H9 (cell line): ENCODE data around the gene RCC1. TPM values are rescaled to one million over a fixed set of nuclear protein-coding genes. Genes with fewer than 3 reads are reported as not detected.

Source experiments
- DNase-seq: peaks from one replicate; pipeline ENCODE4 v3.0.0-alpha.2; 2017
- H2AFZ ChIP-seq: one replicate; pipeline ENCODE4 v1.6.1; 2013; ENCODE audit warnings: mild to moderate bottlenecking, low read length, control low read depth, moderate library complexity
- H2AK5ac ChIP-seq: 2 replicates; pipeline ENCODE4 v1.6.1; 2013; ENCODE audit warnings: low read length, control low read depth, mixed read lengths; ENCODE audit not compliant: insufficient read length
- H2BK120ac ChIP-seq: one replicate; pipeline ENCODE4 v1.6.1; 2013; ENCODE audit warnings: low read depth, mild to moderate bottlenecking, low read length, control low read depth, inconsistent platforms; ENCODE audit not compliant: poor library complexity, severe bottlenecking
- H2BK12ac ChIP-seq: 2 replicates; pipeline ENCODE4 v1.6.1; 2013; ENCODE audit warnings: low read length, control low read depth, mixed read lengths, low read depth; ENCODE audit not compliant: insufficient read length
- H2BK15ac ChIP-seq: 2 replicates; pipeline ENCODE4 v1.6.1; 2013; ENCODE audit warnings: low read depth, low read length, control low read depth
- H2BK20ac ChIP-seq: one replicate; pipeline ENCODE4 v1.6.1; 2013; ENCODE audit warnings: low read depth, mild to moderate bottlenecking, low read length, control low read depth, inconsistent platforms; ENCODE audit not compliant: poor library complexity, severe bottlenecking
- H2BK5ac ChIP-seq: 2 replicates; pipeline ENCODE4 v1.6.1; 2013; ENCODE audit warnings: low read length, control low read depth, mixed read lengths; ENCODE audit not compliant: insufficient read length
- H3K14ac ChIP-seq: 2 replicates; pipeline ENCODE4 v1.6.1; 2013; ENCODE audit warnings: low read length, control low read depth; ENCODE audit not compliant: insufficient read depth
- H3K18ac ChIP-seq: 2 replicates; pipeline ENCODE4 v1.6.1; 2013; ENCODE audit warnings: low read depth, mild to moderate bottlenecking, mixed read lengths, low read length, control low read depth; ENCODE audit not compliant: insufficient read length
- H3K23ac ChIP-seq: 2 replicates; pipeline ENCODE4 v1.6.1; 2013; ENCODE audit warnings: low read length, control low read depth, mixed read lengths, low read depth; ENCODE audit not compliant: insufficient read length
- H3K23me2 ChIP-seq: 2 replicates; pipeline ENCODE4 v1.6.1; 2013; ENCODE audit warnings: low read depth, mild to moderate bottlenecking, mixed read lengths, low read length, control low read depth; ENCODE audit not compliant: insufficient read length, poor library complexity, severe bottlenecking
- H3K27ac ChIP-seq: 2 replicates; pipeline ENCODE4 v1.5.1; 2013; ENCODE audit warnings: low read length, control low read depth, mixed read lengths, low read depth; ENCODE audit not compliant: insufficient read length
- H3K27me3 ChIP-seq: 2 replicates; pipeline ENCODE4 v1.6.1; 2013; ENCODE audit warnings: low read length, control low read depth, inconsistent platforms; ENCODE audit not compliant: insufficient read depth
- H3K4ac ChIP-seq: 2 replicates; pipeline ENCODE4 v1.6.1; 2013; ENCODE audit warnings: low read depth, mild to moderate bottlenecking, control low read depth, inconsistent platforms, low read length, moderate library complexity
- H3K4me1 ChIP-seq: 2 replicates; pipeline ENCODE4 v1.6.1; 2013; ENCODE audit warnings: low read length, control low read depth, inconsistent platforms; ENCODE audit not compliant: insufficient read depth
- H3K4me2 ChIP-seq: 2 replicates; pipeline ENCODE4 v1.6.1; 2013; ENCODE audit warnings: low read length, control low read depth, mixed read lengths; ENCODE audit not compliant: insufficient read length, insufficient read depth
- H3K56ac ChIP-seq: 2 replicates; pipeline ENCODE4 v1.6.1; 2013; ENCODE audit warnings: low read depth, mild to moderate bottlenecking, mixed read lengths, low read length, control low read depth; ENCODE audit not compliant: insufficient read length
- H3K79me1 ChIP-seq: 2 replicates; pipeline ENCODE4 v1.6.1; 2013; ENCODE audit warnings: low read depth, mild to moderate bottlenecking, moderate library complexity, low read length, control low read depth, inconsistent platforms; ENCODE audit not compliant: insufficient read depth, poor library complexity, severe bottlenecking
- H3K79me2 ChIP-seq: 2 replicates; pipeline ENCODE4 v1.6.1; 2013; ENCODE audit warnings: low read length, control low read depth, inconsistent platforms; ENCODE audit not compliant: insufficient read depth
- H3K9ac ChIP-seq: 2 replicates; pipeline ENCODE4 v1.6.1; 2013; ENCODE audit warnings: low read length, control low read depth, mixed read lengths; ENCODE audit not compliant: insufficient read length; ENCODE audit errors: extremely low read depth
- H3K9me3 ChIP-seq: one replicate; pipeline ENCODE4 v1.6.1; 2013; ENCODE audit warnings: low read depth, low read length, inconsistent platforms; ENCODE audit not compliant: control insufficient read depth
- H3T11ph ChIP-seq: one replicate; pipeline ENCODE4 v1.6.1; 2013; ENCODE audit warnings: mild to moderate bottlenecking, low read length, control low read depth, inconsistent platforms
- H4K20me1 ChIP-seq: one replicate; pipeline ENCODE4 v1.6.1; 2013; ENCODE audit not compliant: control insufficient read depth, insufficient read length, insufficient read depth
- H4K5ac ChIP-seq: 2 replicates; pipeline ENCODE4 v1.6.1; 2013; ENCODE audit warnings: low read depth, mild to moderate bottlenecking, mixed read lengths, low read length, control low read depth; ENCODE audit not compliant: insufficient read length
- H4K8ac ChIP-seq: replicated peaks from 2 replicates; pipeline ENCODE4 v1.6.1; 2013; ENCODE audit warnings: low read length, control low read depth, mixed read lengths, low read depth; ENCODE audit not compliant: insufficient read length
- H4K91ac ChIP-seq: 2 replicates; pipeline ENCODE4 v1.6.1; 2013; ENCODE audit warnings: low read depth, mild to moderate bottlenecking, moderate library complexity, mixed read lengths, low read length, control low read depth; ENCODE audit not compliant: insufficient read length
- H3K27ac Mint-ChIP-seq, 3 experiments: 2 replicates in 2 of 3; 3 replicates in 1 of 3; pipeline ENCODE4 v1.8.0; 2020 to 2021; ENCODE audit warnings: mixed read lengths in 3 of 3, mild to moderate bottlenecking in 1 of 3, moderate library complexity in 1 of 3
- H3K27me3 Mint-ChIP-seq: 2 replicates; pipeline ENCODE4 v1.8.0; 2021; ENCODE audit warnings: low read depth, mild to moderate bottlenecking, moderate library complexity, mixed read lengths
- H3K36me3 Mint-ChIP-seq, 3 experiments: 2 replicates in 2 of 3; 3 replicates in 1 of 3; pipeline ENCODE4 v1.8.0; 2020 to 2021; ENCODE audit warnings: low read depth in 3 of 3, mixed read lengths in 3 of 3; ENCODE audit not compliant: insufficient read depth in 1 of 3
- H3K4me1 Mint-ChIP-seq, 2 experiments: 2 replicates each; pipeline ENCODE4 v1.8.0; 2020; ENCODE audit warnings: mixed read lengths in 2 of 2
- H3K4me3 Mint-ChIP-seq, 2 experiments: 2 replicates in 1 of 2; 3 replicates in 1 of 2; pipeline ENCODE4 v1.8.0; 2020 to 2021; ENCODE audit warnings: mild to moderate bottlenecking in 2 of 2, mixed read lengths in 2 of 2, moderate library complexity in 1 of 2
- H3K9me3 Mint-ChIP-seq, 2 experiments: 2 replicates in 1 of 2; 3 replicates in 1 of 2; pipeline ENCODE4 v1.8.0; 2020; ENCODE audit warnings: mild to moderate bottlenecking in 2 of 2, mixed read lengths in 2 of 2, moderate library complexity in 1 of 2
- WGBS: extraction: QIAGEN DNeasy Blood & Tissue Kit; methylation state at CpG from one replicate; pipeline ENCODE4 v1.1.7; 2013; ENCODE audit warnings: missing lambda C conversion rate, low lambda C conversion rate, mixed read lengths; ENCODE audit not compliant: insufficient read length; ENCODE audit errors: extremely low coverage; 5-methylcytosine and 5-hydroxymethylcytosine counted together
- total RNA-seq: library from RNA; stranded (reverse); gene quantifications from 2 replicates; pipeline ENCODE4 v1.2.1, GENCODE V29; 2021
- TF ChIP-seq, protein P1 (sequence below): fragments of 200-600 bp; sonication (generic); conservative IDR thresholded peaks from 3 replicates; pipeline ENCODE4 v1.8.0; 2021; ENCODE audit warnings: antibody characterized with exemption, mild to moderate bottlenecking

RCC1 gene
- total RNA-seq, 1 experiment from 2014 or later: 93.6 TPM

DNA sequence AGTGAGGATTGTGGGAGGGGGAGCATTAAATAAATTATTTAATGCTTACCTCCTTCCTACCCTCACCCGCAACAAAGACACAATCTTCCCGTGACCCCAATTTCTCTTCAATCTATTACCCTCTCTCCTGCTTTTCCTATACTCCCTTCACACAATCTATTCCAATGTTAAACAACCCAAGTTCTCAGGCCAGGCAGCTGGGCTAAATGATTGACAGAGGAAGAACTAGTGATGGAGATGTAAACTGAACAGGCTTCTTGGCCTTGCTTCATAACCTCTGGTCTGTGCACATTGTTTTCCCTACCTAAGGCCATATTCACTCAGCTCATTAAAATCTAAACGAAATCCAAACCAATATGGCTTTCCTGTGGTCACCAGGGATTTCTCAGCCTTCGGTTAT is 3.9 kb upstream of the RCC1 start:
- Histone ChIP-seq H4K5ac (no peak overlapping the region), H3K4me1 (no peaks in the 10 kb centered on the region), H4K8ac (no peak overlapping the region), H2BK15ac (no peak overlapping the region), H2AFZ (no peak overlapping the region), H4K20me1 (no peaks in the 10 kb centered on the region), H3T11ph (no peak overlapping the region), H3K79me1 (no peaks in the 10 kb centered on the region), H3K27ac (no peak overlapping the region), H2BK20ac (no peak overlapping the region), H3K14ac (no peak overlapping the region), H2BK5ac (no peak overlapping the region), H3K4me2 (no peak overlapping the region), H2BK120ac (no peak overlapping the region), H2BK12ac (no peak overlapping the region), H3K23me2 (no peaks in the 10 kb centered on the region), H3K23ac (no peak overlapping the region), H2AK5ac (no peak overlapping the region), H3K27me3 (no peaks in the 10 kb centered on the region), H3K56ac (no peak overlapping the region), H3K18ac (no peak overlapping the region), H3K9ac (no peak overlapping the region), H3K9me3 (no peaks in the 10 kb centered on the region), H3K79me2 (0 out of 2 replicates have a peak, but pooled peaks cover 2% of the 10 kb centered on the region), H4K91ac (no peak overlapping the region), H3K4ac (no peak overlapping the region)
- DNase-seq: no peak
- Mint-ChIP-seq H3K27ac (peak overlapping the region in 1 of 3 experiments; percentile 64; a peak in 2 of 7 replicates), H3K36me3 (peaks cover 13 to 22% (median 17%) of the 10 kb centered on the region in 3 experiments), H3K27me3 (peaks cover 11% of the 10 kb centered on the region), H3K4me3 (no peak overlapping the region), H3K9me3 (peaks cover 6% of the 10 kb centered on the region in 2 experiments), H3K4me1 (peaks cover 0 to 5% of the 10 kb centered on the region in 2 experiments; a peak in 2 of 4 replicates)
- WGBS: no CpG with 5 or more reads among the region's 4 CpGs
- TF ChIP-seq, protein P1, sequence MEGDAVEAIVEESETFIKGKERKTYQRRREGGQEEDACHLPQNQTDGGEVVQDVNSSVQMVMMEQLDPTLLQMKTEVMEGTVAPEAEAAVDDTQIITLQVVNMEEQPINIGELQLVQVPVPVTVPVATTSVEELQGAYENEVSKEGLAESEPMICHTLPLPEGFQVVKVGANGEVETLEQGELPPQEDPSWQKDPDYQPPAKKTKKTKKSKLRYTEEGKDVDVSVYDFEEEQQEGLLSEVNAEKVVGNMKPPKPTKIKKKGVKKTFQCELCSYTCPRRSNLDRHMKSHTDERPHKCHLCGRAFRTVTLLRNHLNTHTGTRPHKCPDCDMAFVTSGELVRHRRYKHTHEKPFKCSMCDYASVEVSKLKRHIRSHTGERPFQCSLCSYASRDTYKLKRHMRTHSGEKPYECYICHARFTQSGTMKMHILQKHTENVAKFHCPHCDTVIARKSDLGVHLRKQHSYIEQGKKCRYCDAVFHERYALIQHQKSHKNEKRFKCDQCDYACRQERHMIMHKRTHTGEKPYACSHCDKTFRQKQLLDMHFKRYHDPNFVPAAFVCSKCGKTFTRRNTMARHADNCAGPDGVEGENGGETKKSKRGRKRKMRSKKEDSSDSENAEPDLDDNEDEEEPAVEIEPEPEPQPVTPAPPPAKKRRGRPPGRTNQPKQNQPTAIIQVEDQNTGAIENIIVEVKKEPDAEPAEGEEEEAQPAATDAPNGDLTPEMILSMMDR: no peak
